DOHH2 (cell line): Measurements from ENCODE around the gene PCBP3.
"Not testable (repeated sequence)": the region's sequence is repeated elsewhere in the genome, so short reads cannot be mapped to it uniquely, and the experiment has no call there.

Experiments
- H3F3A ChIP-seq: fragments of 200-600 bp; sonication (generic), shearing (Covaris generic); 2 replicates; pipeline ENCODE4 v1.6.0; 2016; ENCODE audit warnings: antibody characterized with exemption, mild to moderate bottlenecking; ENCODE audit not compliant: control insufficient read depth, insufficient read depth
- H3K27ac ChIP-seq: fragments of 200-600 bp; sonication (generic); 2 replicates; pipeline ENCODE4 v1.5.1; 2014; ENCODE audit warnings: low read depth, mild to moderate bottlenecking, low read length, moderate library complexity
- H3K27me3 ChIP-seq: fragments of 200-600 bp; sonication (generic); 2 replicates; pipeline ENCODE4 v1.6.1; 2014; ENCODE audit warnings: mild to moderate bottlenecking, low read length, mixed read lengths; ENCODE audit not compliant: control insufficient read depth
- H3K36me3 ChIP-seq: fragments of 200-600 bp; sonication (generic); 2 replicates; pipeline ENCODE4 v1.6.1; 2014; ENCODE audit warnings: mild to moderate bottlenecking, low read length, moderate library complexity, mixed read lengths; ENCODE audit not compliant: control insufficient read depth
- H3K4me1 ChIP-seq: fragments of 200-600 bp; sonication (generic); 2 replicates; pipeline ENCODE4 v1.6.1; 2014; ENCODE audit warnings: mild to moderate bottlenecking, low read length, mixed read lengths; ENCODE audit not compliant: control insufficient read depth
- H3K4me2 ChIP-seq: fragments of 200-600 bp; sonication (generic); 2 replicates; pipeline ENCODE4 v1.6.0; 2014; ENCODE audit warnings: mild to moderate bottlenecking, low read length, moderate library complexity
- H3K4me3 ChIP-seq: fragments of 200-600 bp; sonication (generic); 2 replicates; pipeline ENCODE4 v1.5.1; 2014; ENCODE audit warnings: mild to moderate bottlenecking, low read length, mixed read lengths
- H3K79me2 ChIP-seq: fragments of 200-600 bp; sonication (generic); 2 replicates; pipeline ENCODE4 v1.6.1; 2014; ENCODE audit warnings: mild to moderate bottlenecking, low read length, mixed read lengths; ENCODE audit not compliant: control insufficient read depth
- H3K9me2 ChIP-seq: fragments of 200-600 bp; sonication (generic); replicated peaks from 2 replicates; pipeline ENCODE4 v1.6.1; 2014; ENCODE audit warnings: mild to moderate bottlenecking, low read length, mixed read lengths; ENCODE audit not compliant: control insufficient read depth
- H3K9me3 ChIP-seq: fragments of 200-600 bp; sonication (generic); 2 replicates; pipeline ENCODE4 v1.6.1; 2014; ENCODE audit warnings: antibody characterized with exemption, low read length, mixed read lengths; ENCODE audit not compliant: control insufficient read depth, insufficient read depth
- H4K20me1 ChIP-seq: fragments of 200-600 bp; sonication (generic); 2 replicates; pipeline ENCODE4 v1.6.0; 2014; ENCODE audit warnings: low read depth, mild to moderate bottlenecking, antibody characterized with exemption, low read length, moderate library complexity; ENCODE audit not compliant: control insufficient read depth, insufficient read depth
- CTCF ChIP-seq: fragments of 200-600 bp; sonication (generic); IDR thresholded peaks from one replicate; pipeline ENCODE4 v1.5.1; 2014; ENCODE audit warnings: antibody characterized with exemption, mild to moderate bottlenecking, low read depth, low read length; ENCODE audit not compliant: poor library complexity, severe bottlenecking
- EZH2phosphoT487 ChIP-seq: fragments of 200-600 bp; sonication (generic); IDR thresholded peaks from 2 replicates; pipeline ENCODE4 v1.6.1; 2017; ENCODE audit warnings: borderline replicate concordance, mild to moderate bottlenecking, antibody characterized with exemption, low read length, moderate library complexity, mixed read lengths

The PCBP3 gene

GRCh38 chr21:45806042-45806441, 162.5 kb downstream of the PCBP3 start:
- Histone ChIP-seq H3K79me2 (no peaks in the 10 kb centered on the region), H3K27me3 (no peaks in the 10 kb centered on the region), H3K9me2 (no peaks in the 10 kb centered on the region), H3K4me1 (no peaks in the 10 kb centered on the region), H3K36me3 (no peaks in the 10 kb centered on the region), H3K4me2 (no peak overlapping the region), H3K9me3 (no peaks in the 10 kb centered on the region), H3K4me3 (no peak overlapping the region), H3K27ac (no peak overlapping the region), H3F3A (no peaks in the 10 kb centered on the region), H4K20me1 (no peaks in the 10 kb centered on the region)
- TF ChIP-seq EZH2phosphoT487: no peak
- no peak for TF ChIP-seq CTCF

- H3K27ac ChIP-seq, H4K20me1 ChIP-seq, H3K4me1 ChIP-seq, H3F3A ChIP-seq, H3K36me3 ChIP-seq, H3K4me2 ChIP-seq, H3K9me2 ChIP-seq, H3K27me3 ChIP-seq, H3K79me2 ChIP-seq, H3K9me3 ChIP-seq, H3K4me3 ChIP-seq: not testable (repeated sequence)
Measured at GRCh38 chr21:45808663-45809062, 165.1 kb downstream of the PCBP3 start.

GRCh38 chr21:45809421-45809820, 165.9 kb downstream of the PCBP3 start:
- no peak overlapping the region for H3K27ac ChIP-seq

GRCh38 chr21:45811136-45811535, 167.6 kb downstream of the PCBP3 start:
- H3K4me3 ChIP-seq: no peak overlapping the region
- H3K79me2 ChIP-seq: no peaks in the 10 kb centered on the region
- H3K36me3 ChIP-seq: no peaks in the 10 kb centered on the region
- H3K27ac ChIP-seq: no peak overlapping the region
- H3K4me1 ChIP-seq: no peaks in the 10 kb centered on the region
- no peaks in the 10 kb centered on the region for H3K9me2 ChIP-seq
- H3F3A ChIP-seq: no peaks in the 10 kb centered on the region
- H3K9me3 ChIP-seq: no peaks in the 10 kb centered on the region
- no peak for TF ChIP-seq EZH2phosphoT487
- TF ChIP-seq CTCF: no peak
- no peak overlapping the region for H3K4me2 ChIP-seq
- no peaks in the 10 kb centered on the region for H3K27me3 ChIP-seq
- no peaks in the 10 kb centered on the region for H4K20me1 ChIP-seq

More at GRCh38 chr21:45809421-45809820, 165.9 kb downstream of the PCBP3 start:
- no peaks in the 10 kb centered on the region for H3F3A ChIP-seq
- no peak overlapping the region for H3K4me2 ChIP-seq
- H3K36me3 ChIP-seq: no peaks in the 10 kb centered on the region
- H3K9me3 ChIP-seq: no peaks in the 10 kb centered on the region
- no peaks in the 10 kb centered on the region for H3K27me3 ChIP-seq
- H3K9me2 ChIP-seq: no peaks in the 10 kb centered on the region
- no peaks in the 10 kb centered on the region for H4K20me1 ChIP-seq
- H3K4me3 ChIP-seq: no peak overlapping the region
- H3K79me2 ChIP-seq: no peaks in the 10 kb centered on the region
- no peaks in the 10 kb centered on the region for H3K4me1 ChIP-seq
- no peak for TF ChIP-seq EZH2phosphoT487
- no peak for TF ChIP-seq CTCF

- not testable (repeated sequence) for H4K20me1 ChIP-seq, H3K79me2 ChIP-seq, H3K4me1 ChIP-seq, H3K9me2 ChIP-seq, H3K36me3 ChIP-seq, H3K9me3 ChIP-seq, H3F3A ChIP-seq, H3K4me2 ChIP-seq, H3K27me3 ChIP-seq, H3K27ac ChIP-seq, H3K4me3 ChIP-seq
Measured at GRCh38 chr21:45814210-45814940, 170.8 kb downstream of the PCBP3 start.

GRCh38 chr21:45815781-45816180, 172.3 kb downstream of the PCBP3 start:
- not testable (repeated sequence) for H3K4me3 ChIP-seq, H3K9me3 ChIP-seq, H3K27ac ChIP-seq, H4K20me1 ChIP-seq, H3F3A ChIP-seq, H3K4me1 ChIP-seq, H3K4me2 ChIP-seq, H3K27me3 ChIP-seq, H3K9me2 ChIP-seq, H3K79me2 ChIP-seq, H3K36me3 ChIP-seq
